T-helper 1 cell (primary cell): Measurements from ENCODE around the gene DRAM2.
A peak's percentile ranks its signal among the peaks of the same experiment; 100 is the strongest.
"Not testable (repeated sequence)": the region's sequence is repeated elsewhere in the genome, so short reads cannot be mapped to it uniquely, and the experiment has no call there.

Experiments used
- DNase-seq, 5 donors: peaks; one replicate each; pipeline ENCODE4 v3.0.0-alpha.2; 2012 to 2020

DRAM2 gene

DNA sequence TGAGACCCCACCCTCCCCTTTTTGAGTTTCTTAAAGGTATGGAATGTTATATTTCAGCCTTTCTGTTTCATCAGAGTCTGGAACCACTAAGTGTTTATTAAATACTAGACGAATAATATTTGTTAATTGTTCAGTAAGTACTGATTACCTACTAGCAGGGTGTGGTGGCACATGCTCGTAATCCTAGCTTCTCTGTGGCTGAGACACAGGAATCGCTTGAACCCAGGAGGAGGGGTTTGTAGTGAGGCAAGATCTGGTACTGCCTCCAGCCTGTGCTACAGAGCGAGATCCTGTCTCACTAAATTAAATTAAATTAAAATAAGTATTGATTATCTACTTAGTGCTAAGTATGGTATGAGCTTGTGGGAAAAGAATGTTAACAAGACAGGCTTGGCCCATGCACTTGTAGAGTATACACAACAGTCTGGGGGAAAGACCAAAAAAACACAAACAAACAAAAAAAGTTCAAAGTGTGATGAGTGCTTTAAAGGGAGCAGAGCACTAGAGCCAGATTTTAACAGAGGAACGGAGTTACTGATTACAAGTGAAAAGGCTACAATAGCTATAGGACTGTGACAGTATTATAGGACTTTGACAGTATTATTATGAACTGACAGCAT is 2.6 kb upstream of the DRAM2 start:
- no peak for DNase-seq

DNA sequence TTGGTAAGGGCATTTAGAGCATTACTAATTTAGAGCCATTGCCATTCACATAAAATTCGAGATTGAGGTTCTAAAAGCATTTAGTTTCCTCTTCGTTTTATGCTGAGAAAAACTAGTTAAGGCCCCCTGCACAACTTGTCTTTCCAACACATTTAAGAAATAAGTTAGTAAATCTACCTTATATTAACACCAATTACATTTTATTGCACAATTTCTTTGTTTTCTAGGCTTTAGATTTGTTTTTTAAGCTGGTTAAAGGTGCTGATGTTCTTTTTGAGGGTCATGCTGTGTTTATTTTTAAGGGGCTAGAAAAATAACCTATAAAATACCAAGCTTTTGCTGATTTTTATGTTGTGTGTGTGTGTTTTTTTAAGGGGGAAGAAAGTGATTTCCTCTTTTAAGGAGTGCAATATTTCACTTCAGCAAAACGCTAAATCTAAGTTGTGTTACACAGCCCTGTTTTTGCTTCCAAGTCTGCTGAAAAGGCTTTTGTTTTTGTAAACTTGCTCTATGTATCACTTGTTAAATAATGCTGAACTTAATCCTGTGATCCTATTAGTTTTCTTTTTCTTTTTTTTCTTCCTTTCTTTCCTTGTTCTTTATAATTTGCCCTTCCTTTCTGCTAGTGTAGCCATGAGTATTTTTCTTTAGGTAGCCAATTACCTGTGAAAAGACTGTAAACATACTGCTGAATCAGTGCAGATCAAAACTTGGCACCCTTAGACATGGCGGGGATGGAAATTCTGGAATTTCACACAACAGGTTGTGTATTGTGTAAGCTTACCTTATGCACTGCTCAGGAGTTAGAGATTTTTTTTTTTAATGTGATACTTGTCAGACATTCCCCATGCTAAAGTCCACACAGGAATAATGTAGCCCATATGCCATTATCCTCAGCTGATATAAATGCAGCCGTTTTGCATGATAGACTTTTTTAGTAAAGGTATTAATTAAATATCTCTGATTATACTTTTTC is 1.6 kb upstream of the DRAM2 start:
- DNase-seq = no peak

GRCh38 chr1:111140680-111140967 is 731 bp upstream of the DRAM2 start:
- peak in 1 of 5 donors; percentile 12 for DNase-seq

DNA sequence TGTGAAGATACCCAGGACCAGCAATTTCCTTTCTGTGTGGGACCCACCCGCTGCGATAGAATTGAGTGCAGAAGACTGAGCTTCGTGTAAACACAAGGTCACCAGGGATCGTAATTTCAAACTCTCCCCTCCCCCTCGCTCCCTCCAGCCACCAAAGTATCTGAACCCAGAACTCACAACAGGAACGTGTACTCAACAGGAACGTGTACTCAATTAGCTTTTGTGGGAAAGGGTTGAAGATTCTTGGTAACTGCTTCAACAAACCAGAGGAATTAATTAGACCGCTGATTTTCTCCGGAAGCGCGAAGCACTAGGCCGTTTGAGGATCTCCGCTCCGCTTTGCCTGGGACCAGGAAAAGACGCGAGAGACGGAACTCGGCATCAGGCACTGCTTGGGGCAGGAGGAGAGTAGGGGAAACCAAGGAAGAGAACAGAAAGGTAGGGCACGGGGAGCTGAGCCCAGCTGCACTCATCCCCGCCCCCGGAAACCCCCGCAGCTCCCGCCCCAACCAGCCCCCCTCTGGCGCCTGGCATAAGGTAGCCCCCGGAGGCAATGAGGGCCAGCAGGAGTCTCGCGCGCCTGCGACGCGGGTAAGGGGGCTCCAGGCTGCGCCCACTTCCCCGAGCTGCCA is 453 bp downstream of the DRAM2 start:
- peak in 3 of 5 donors; percentile 35 to 41 (median 40) for DNase-seq

- no peak for DNase-seq
These were observed 6.0 kb downstream of the DRAM2 start for GRCh38 chr1:111133866-111134265.

DNA sequence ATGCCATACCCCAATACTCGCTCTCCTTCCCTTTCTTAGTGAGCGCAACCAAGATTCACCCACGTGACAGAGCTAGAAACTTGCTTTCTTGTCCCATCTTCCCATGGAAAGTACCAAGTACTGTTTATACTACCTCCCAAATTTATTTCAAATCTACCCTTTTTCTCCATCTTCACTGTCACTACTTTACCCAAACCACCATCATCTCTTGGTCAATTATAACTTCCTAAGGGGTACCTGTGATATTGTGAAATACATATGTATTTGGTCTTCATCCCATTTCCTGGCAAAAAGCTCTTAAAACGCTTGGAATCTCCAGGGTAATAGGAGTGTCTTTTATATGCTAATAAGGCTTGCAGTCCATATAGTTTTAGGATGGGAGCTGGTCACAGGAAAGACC is 8.2 kb downstream of the DRAM2 start:
- DNase-seq = no peak

GRCh38 chr1:111129376-111129775 is 10.5 kb downstream of the DRAM2 start:
- no peak for DNase-seq

DNA sequence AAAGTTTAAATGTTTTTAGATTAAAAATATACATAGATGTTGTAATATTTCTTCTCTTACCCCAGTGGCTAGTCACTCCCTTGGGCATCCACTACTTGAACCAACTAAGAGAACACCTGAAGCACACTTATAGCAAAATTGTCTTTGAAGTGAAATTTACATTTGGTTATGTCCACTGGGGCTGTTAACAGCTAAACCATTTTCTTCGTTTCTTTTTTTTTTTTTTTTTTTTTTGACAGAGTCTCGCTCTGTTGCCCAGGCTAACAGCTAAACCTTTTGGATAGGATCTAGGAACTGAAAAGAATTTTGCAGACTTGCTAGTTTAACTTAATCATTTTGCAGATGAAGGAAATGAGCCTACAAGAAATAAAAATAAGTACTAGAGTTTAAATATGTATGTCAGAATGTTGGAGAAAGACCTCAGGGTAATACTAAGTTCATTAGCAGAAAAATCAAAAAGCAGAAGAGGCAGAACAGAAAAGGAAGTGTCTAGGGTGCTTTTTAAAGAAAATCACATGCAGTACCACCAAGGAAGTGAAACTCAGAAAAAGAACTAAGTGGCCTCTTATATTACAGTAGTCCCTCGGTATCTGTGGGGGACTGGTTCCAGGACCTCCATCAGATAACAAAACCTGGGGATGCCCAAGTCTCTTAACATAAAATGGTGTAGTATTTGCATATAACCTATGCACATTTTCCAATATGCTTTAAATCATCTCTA is 11.8 kb downstream of the DRAM2 start:
- DNase-seq = peak in 1 of 5 donors; percentile 5

GRCh38 chr1:111126354-111126753 is 13.5 kb downstream of the DRAM2 start:
- no peak for DNase-seq

GRCh38 chr1:111116496-111116895 is 23.4 kb downstream of the DRAM2 start:
- DNase-seq = no peak

DNA sequence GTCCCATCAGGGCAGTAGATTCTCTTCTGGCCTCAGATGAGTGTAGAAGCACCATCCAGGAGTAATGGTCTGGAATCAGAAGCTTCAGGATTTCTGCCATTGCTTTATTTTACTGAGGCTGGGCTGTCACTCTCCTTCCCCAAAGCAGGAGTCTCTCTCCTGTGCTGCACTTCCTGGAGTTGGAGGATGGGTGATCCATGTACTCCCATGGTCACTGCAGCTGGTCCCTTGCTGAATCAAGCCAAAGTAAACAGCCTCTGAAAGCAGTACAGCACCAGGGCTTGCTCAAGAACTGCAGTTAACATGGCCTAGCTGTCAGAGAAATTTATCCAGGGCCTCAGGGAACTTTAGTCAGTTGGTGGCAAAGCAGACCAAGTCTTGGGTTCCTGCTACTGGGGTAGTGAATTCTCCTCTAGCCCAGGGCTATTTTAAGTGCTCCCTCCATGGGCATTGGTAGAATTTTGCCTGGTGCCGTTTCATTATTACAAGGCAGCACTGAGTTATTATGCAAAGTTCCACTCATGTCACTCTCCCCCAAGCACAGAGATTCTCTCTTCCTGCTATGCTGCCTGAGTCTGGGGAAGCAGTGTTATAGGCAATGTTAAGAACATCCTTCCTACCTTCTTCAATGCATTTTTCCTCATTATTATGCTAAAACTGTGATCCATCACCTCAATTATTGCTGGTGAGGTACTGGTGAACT is 29.5 kb downstream of the DRAM2 start:
- DNase-seq = no peak

GRCh38 chr1:111104981-111105380 is 34.9 kb downstream of the DRAM2 start:
- no peak for DNase-seq

- no peak for DNase-seq
These were observed 37.8 kb downstream of the DRAM2 start for GRCh38 chr1:111101854-111102642.

DNA sequence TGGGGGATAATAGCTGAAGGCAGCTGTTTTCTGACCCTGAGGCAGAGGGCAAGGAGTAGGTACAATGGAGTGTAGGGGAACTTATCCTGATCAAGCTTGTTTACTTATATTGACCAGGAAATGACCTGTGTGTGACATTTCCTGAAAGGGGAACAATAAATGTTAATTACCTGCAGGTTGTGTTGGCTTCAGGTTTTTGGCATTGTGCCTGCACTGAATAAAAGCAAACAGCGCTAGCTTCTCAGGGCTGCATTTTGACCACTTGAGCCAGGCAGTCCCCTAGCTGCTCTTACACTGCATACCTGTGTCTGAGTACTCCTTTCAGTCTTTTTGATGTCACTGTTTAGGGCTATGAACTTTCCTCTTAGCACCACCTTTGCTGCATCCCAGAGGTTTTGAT is 40.6 kb downstream of the DRAM2 start:
- no peak for DNase-seq

DNA sequence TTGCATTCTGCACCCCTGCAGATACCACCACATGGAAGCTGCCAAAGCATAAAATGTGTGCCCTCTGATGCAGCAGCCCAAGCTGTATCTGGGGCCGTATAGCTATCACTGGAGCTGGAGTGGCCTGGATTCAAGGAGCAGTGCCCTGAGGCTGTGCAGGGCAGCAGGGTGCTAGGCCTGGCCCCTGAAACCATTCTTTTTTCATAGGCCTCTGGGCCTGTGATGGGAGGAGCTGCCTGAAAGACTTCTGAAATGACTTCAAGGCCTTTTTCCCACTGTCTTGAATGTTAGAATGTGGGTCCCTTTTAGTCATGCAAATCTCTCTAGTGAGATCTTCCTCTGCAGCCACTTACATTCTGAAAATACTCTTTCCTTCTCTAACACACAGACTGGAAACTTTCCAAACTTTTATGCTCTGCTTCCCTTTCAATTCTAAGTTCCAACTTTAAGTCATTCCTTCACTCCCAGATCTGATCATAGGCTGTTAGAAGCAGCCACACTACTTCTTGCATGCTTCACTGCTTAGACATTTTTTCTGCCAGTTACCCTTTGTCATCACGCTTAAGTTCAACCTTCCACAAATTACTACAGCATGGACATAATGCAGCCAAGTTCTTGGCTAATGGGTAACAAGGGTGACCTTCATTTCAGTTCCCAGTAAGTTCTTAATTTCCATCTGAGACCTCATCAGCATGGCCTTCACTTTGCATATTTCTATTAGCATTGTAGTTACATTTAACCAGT is 42.4 kb downstream of the DRAM2 start:
- no peak for DNase-seq

DNA sequence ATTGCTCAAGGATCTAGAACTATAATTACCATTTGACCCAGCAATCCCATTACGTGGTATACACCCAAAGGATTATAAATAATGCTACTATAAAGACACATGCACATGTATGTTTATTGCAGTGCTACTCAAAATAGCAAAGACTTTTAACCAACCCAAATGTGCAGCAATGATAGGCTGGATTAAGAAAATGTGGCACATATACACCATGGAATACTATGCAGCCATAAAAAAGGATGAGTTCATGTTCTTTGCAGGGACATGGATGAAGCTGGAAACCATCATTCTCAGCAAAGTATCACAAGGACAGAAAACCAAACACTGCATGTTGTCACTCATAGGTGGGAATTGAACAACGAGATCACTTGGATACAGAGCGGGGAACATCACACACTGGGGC is 44.5 kb downstream of the DRAM2 start:
- DNase-seq = not testable (repeated sequence)

GRCh38 chr1:111089638-111090037 is 50.3 kb downstream of the DRAM2 start:
- DNase-seq = no peak

DNA sequence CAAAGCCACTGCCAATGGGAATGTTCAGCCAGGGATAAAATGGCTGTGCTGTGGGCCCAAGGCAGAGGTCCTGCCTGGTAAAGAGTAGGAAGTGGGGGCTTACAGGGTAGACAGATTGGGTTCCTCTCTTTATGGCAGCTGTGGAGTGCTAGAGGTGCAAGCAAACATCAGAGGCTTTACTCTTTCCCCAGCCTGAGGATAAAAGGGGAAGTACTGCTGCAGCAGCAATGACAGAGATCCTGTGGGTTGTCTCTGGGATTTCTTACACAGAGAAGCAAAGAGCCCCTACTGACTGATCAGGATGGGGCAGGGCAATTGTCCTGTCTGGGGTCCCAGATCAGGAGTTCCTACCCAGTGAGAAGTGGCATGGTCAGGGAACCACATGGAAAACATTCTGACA is 54.2 kb downstream of the DRAM2 start:
- no peak for DNase-seq

- no peak for DNase-seq
These were observed 54.9 kb downstream of the DRAM2 start for GRCh38 chr1:111084999-111085398.

- no peak for DNase-seq
These were observed 57.3 kb downstream of the DRAM2 start for GRCh38 chr1:111082421-111083203.
